ENCODE results near the gene COQ10A. TPM values are rescaled to one million over a fixed set of nuclear protein-coding genes. Genes with fewer than 3 reads are reported as not detected.

The COQ10A gene
- total and polyA plus RNA-seq, 2 of the 13 experiments (the other 11 are each of a cell fraction or from before 2014, with no cell fraction given) = 21.0 to 37.3 TPM

DNA sequence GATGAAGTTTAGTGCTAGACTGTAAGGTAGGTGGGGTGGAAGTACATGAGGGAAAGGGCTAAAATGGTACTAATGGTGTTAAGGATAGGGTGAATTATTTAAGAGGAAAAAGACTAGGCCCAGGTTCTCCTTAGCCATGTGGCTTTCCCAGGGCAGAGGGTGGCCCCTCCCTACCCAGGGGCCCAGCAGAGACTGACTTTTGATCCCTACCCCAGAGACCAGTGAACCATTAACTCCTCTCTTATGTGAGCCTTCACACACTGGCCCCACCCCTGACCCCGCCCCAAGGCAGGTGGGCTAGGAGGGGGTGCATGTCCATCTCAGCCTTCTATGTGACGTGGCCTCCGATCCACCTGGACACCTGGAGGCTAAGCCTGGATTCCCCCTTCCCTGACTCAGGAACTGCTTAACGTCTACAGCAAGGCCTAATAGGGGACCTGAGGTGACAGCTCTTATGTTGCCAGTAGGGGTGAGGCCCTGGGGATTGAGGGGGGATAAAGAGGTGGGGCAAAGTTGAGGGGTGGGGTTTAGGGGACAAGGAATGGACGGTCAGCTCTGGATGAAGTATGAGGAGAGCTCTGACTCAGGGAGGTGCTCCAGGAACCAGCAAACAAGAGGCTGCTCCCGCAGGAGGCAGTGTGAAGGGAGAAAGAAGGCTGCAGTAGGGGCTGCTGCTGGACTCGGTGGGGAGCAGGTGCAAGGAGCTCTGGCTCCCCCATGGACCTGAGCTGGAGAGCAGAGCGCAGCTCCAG is 36.1 kb upstream of the COQ10A start (continued):
- TF ChIP-seq, protein P1, sequence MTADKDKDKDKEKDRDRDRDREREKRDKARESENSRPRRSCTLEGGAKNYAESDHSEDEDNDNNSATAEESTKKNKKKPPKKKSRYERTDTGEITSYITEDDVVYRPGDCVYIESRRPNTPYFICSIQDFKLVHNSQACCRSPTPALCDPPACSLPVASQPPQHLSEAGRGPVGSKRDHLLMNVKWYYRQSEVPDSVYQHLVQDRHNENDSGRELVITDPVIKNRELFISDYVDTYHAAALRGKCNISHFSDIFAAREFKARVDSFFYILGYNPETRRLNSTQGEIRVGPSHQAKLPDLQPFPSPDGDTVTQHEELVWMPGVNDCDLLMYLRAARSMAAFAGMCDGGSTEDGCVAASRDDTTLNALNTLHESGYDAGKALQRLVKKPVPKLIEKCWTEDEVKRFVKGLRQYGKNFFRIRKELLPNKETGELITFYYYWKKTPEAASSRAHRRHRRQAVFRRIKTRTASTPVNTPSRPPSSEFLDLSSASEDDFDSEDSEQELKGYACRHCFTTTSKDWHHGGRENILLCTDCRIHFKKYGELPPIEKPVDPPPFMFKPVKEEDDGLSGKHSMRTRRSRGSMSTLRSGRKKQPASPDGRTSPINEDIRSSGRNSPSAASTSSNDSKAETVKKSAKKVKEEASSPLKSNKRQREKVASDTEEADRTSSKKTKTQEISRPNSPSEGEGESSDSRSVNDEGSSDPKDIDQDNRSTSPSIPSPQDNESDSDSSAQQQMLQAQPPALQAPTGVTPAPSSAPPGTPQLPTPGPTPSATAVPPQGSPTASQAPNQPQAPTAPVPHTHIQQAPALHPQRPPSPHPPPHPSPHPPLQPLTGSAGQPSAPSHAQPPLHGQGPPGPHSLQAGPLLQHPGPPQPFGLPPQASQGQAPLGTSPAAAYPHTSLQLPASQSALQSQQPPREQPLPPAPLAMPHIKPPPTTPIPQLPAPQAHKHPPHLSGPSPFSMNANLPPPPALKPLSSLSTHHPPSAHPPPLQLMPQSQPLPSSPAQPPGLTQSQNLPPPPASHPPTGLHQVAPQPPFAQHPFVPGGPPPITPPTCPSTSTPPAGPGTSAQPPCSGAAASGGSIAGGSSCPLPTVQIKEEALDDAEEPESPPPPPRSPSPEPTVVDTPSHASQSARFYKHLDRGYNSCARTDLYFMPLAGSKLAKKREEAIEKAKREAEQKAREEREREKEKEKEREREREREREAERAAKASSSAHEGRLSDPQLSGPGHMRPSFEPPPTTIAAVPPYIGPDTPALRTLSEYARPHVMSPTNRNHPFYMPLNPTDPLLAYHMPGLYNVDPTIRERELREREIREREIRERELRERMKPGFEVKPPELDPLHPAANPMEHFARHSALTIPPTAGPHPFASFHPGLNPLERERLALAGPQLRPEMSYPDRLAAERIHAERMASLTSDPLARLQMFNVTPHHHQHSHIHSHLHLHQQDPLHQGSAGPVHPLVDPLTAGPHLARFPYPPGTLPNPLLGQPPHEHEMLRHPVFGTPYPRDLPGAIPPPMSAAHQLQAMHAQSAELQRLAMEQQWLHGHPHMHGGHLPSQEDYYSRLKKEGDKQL (CRISPR knock-in tag; IDR thresholded peaks at IDR 0.05; ENCODE audit: low read depth) = no peak
- TF ChIP-seq PCBP2 (optimal IDR thresholded peaks at IDR 0.05; ENCODE audit: low read depth, low read length, poor library complexity, severe bottlenecking) (no peak), ZNF10 (CRISPR knock-in tag; IDR thresholded peaks at IDR 0.05; ENCODE audit: borderline replicate concordance, low read depth) (no peak), RFX1 (IDR thresholded peaks at IDR 0.05) (no peak), KMT2B (CRISPR knock-in tag; IDR thresholded peaks at IDR 0.05) (no peak), ZNF335 (CRISPR knock-in tag; IDR thresholded peaks at IDR 0.05) (no peak), ZNF572 (CRISPR knock-in tag; IDR thresholded peaks at IDR 0.05) (no peak), EED (CRISPR knock-in tag; IDR thresholded peaks at IDR 0.05) (no peak), ZNF781 (CRISPR knock-in tag; IDR thresholded peaks at IDR 0.05; ENCODE audit: borderline replicate concordance, not compliant biosample characterization) (no peak), ZNF136 (CRISPR knock-in tag; IDR thresholded peaks at IDR 0.05; ENCODE audit: low read depth) (peak; percentile 79; the same call in 1 of the 2 replicates), SIN3A (IDR thresholded peaks at IDR 0.05; ENCODE audit: borderline replicate concordance, low read depth, low read length) (peak; percentile 25; the same call in 1 of the 2 replicates), RFXAP (CRISPR knock-in tag; IDR thresholded peaks at IDR 0.05; ENCODE audit: borderline replicate concordance) (peak; percentile 53), SSRP1 (CRISPR knock-in tag; IDR thresholded peaks at IDR 0.05) (no peak; the same call in 1 of the 2 replicates), ZSCAN30 (CRISPR knock-in tag; IDR thresholded peaks at IDR 0.05) (no peak), ARID2 (CRISPR knock-in tag; IDR thresholded peaks at IDR 0.05; ENCODE audit: borderline replicate concordance) (peak; percentile 27; the same call in 1 of the 2 replicates), GZF1 (CRISPR knock-in tag; IDR thresholded peaks at IDR 0.05) (no peak), ZBTB25 (CRISPR knock-in tag; IDR thresholded peaks at IDR 0.05) (no peak)
- TF ChIP-seq, protein P2, sequence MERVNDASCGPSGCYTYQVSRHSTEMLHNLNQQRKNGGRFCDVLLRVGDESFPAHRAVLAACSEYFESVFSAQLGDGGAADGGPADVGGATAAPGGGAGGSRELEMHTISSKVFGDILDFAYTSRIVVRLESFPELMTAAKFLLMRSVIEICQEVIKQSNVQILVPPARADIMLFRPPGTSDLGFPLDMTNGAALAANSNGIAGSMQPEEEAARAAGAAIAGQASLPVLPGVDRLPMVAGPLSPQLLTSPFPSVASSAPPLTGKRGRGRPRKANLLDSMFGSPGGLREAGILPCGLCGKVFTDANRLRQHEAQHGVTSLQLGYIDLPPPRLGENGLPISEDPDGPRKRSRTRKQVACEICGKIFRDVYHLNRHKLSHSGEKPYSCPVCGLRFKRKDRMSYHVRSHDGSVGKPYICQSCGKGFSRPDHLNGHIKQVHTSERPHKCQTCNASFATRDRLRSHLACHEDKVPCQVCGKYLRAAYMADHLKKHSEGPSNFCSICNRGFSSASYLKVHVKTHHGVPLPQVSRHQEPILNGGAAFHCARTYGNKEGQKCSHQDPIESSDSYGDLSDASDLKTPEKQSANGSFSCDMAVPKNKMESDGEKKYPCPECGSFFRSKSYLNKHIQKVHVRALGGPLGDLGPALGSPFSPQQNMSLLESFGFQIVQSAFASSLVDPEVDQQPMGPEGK (CRISPR knock-in tag; IDR thresholded peaks at IDR 0.05) = peak; percentile 92
- TF ChIP-seq, protein P3, sequence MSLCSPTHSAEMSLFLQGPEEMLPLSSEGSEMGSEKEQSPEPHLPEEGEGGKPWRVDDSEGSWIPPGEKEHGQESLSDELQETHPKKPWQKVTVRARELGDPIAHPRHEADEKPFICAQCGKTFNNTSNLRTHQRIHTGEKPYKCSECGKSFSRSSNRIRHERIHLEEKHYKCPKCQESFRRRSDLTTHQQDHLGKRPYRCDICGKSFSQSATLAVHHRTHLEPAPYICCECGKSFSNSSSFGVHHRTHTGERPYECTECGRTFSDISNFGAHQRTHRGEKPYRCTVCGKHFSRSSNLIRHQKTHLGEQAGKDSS (CRISPR knock-in tag; IDR thresholded peaks at IDR 0.05; ENCODE audit: borderline replicate concordance, low read depth) = no peak

All from HepG2 (cell line).